ENCODE measurements around the gene SYNGAP1. TPM values are rescaled to one million over a fixed set of nuclear protein-coding genes. Genes with fewer than 3 reads are reported as not detected.

The SYNGAP1 gene
- total and polyA plus RNA-seq, 2 of the 4 experiments (the other 2 are of a cell fraction) = 1.4 to 17.0 TPM

GRCh38 chr6:33417903-33418689 lies 1.8 kb upstream of the SYNGAP1 start, which contains the start of gene CUTA:
TSS of gene CUTA (minus strand) at chr6:33418107. CDS start at chr6:33418000, 107 bp downstream.
- H3K4me2 ChIP-seq (ENCODE audit: low read depth, low read length) = peak within 1 kb of the TSS; percentile 98
- H3K27ac ChIP-seq (ENCODE audit: insufficient read depth, low read length) = peak within 1 kb of the TSS; percentile 98
- peak within 1 kb of the TSS; percentile 99 for H2AFZ ChIP-seq (replicated peaks; ENCODE audit: low read length, poor library complexity)
- in situ Hi-C loops (cut with MboI; ENCODE audit: low sequenced_read_pairs) = no loop called here
- H4K5ac ChIP-seq (ENCODE audit: low read depth, low read length) = peak within 1 kb of the TSS; percentile 93
- H3K9ac ChIP-seq (ENCODE audit: low read depth, low read length) = peak within 1 kb of the TSS; percentile 92
- ATAC-seq (ENCODE audit: low read depth) = peak; percentile 83
- no peaks in the 10 kb centered on the region for H3K9me3 ChIP-seq (ENCODE audit: control insufficient read depth, insufficient read depth, low read length)
- H2BK20ac ChIP-seq (ENCODE audit: low read depth, low read length) = peak within 1 kb of the TSS; percentile 77
- peak within 1 kb of the TSS; percentile 97 for H3K23ac ChIP-seq (ENCODE audit: low read depth, low read length)
- peaks cover 19% of the 10 kb centered on the region for H3K4me1 ChIP-seq (ENCODE audit: control insufficient read depth, insufficient read depth, low read length)
- peak within 1 kb of the TSS; percentile 63 for H3K4me3 ChIP-seq (ENCODE audit: insufficient read depth, low read depth, low read length)
- dilution Hi-C loops (cut with HindIII; ENCODE audit: low sequenced_read_pairs, unreplicated experiment) = no loop called here
- peaks cover 7% of the 10 kb centered on the region for H3K9me1 ChIP-seq (ENCODE audit: insufficient read depth, low read length)
- H3K56ac ChIP-seq (ENCODE audit: extremely low read depth, insufficient read depth, low read length) = peak within 1 kb of the TSS; percentile 99
- POLR2A ChIA-PET (ENCODE audit: unreplicated experiment) = interaction anchor here (0.5 kb wide), 1 partner anchor 213 kb away, joined by 6 read pairs; the partner anchor contains the start of gene HSD17B8
- DNase-seq = peak; percentile 100
- peak within 1 kb of the TSS; percentile 100 for H2AK9ac ChIP-seq (replicated peaks; ENCODE audit: low read depth, low read length, poor library complexity)
- no peaks in the 10 kb centered on the region for H3K27me3 ChIP-seq (ENCODE audit: control insufficient read depth, insufficient read depth, low read length)
- H3K4ac ChIP-seq (ENCODE audit: low read depth, low read length) = peak within 1 kb of the TSS; percentile 98
- no TSS peak for BruUV-seq (replicated peaks)
- peak within 1 kb of the TSS; percentile 99 for H2AK5ac ChIP-seq (ENCODE audit: low read depth, low read length)
- peak within 1 kb of the TSS; percentile 98; the same call in 2 of the 3 replicates for H2BK15ac ChIP-seq (ENCODE audit: low read depth, low read length)
- peaks cover 20 to 88% of the 10 kb centered on the region in 2 experiments for H3K79me1 ChIP-seq (ENCODE audit: low read depth in 1 of 2, low read length in 2 of 2)
- intact Hi-C loops (cut with micrococcal nuclease) = loop anchor here (2.0 to 5.0 kb wide), 3 partner anchors 27 to 121 kb away; partner anchors contain the start of genes KIFC1, RGL2 and TAPBP
- CTCF ChIA-PET = interaction anchor here (0.5 to 1.2 kb wide), 3 partner anchors 11 to 162 kb away, joined by 3 to 5 read pairs (median 3); no protein-coding TSS in a partner anchor
- H4K20me1 ChIP-seq (ENCODE audit: insufficient read depth, low read length) = peaks cover 19% of the 10 kb centered on the region
- peak within 1 kb of the TSS; percentile 95 for H2BK120ac ChIP-seq (ENCODE audit: low read depth, low read length)
- peaks cover 32% of the 10 kb centered on the region for H3K36me3 ChIP-seq (ENCODE audit: control insufficient read depth, insufficient read depth, low read length)
- 0% methylated on average over 13 of the region's 51 CpGs; no CpG with 5 or more reads in 1 of the 2 experiments for WGBS, 2 experiments (ENCODE audit: extremely low coverage in 2 of 2, insufficient read length in 1 of 2)
- peak within 1 kb of the TSS; percentile 97 to 98 for H4K8ac ChIP-seq (ENCODE audit: low read depth in 2 of 2, low read length in 2 of 2)
- H2BK5ac ChIP-seq (ENCODE audit: low read depth, low read length, poor library complexity, severe bottlenecking) = peak within 1 kb of the TSS; percentile 97
- peak within 1 kb of the TSS; percentile 94 for H3K18ac ChIP-seq (ENCODE audit: low read depth, low read length)
- H3K14ac ChIP-seq (replicated peaks; ENCODE audit: low read depth, low read length) = peak within 1 kb of the TSS; percentile 97
- peak within 1 kb of the TSS; percentile 96 for H4K91ac ChIP-seq (ENCODE audit: insufficient read depth, low read depth, low read length)
- TF ChIP-seq CTCF (conservative IDR thresholded peaks at IDR 0.05; ENCODE audit: low read depth, low read length) (peak; percentile 20; the same call in 1 of the 2 replicates), MXI1 (IDR thresholded peaks at IDR 0.05; ENCODE audit: borderline replicate concordance, low read depth, low read length) (peak; percentile 89), ELK1 (IDR thresholded peaks at IDR 0.05; ENCODE audit: borderline replicate concordance, low read depth, low read length) (no peak), RAD21 (IDR thresholded peaks at IDR 0.05; ENCODE audit: low read length) (no peak), CHD1 (IDR thresholded peaks at IDR 0.05; ENCODE audit: low read depth, low read length) (no peak), BHLHE40 (IDR thresholded peaks at IDR 0.05; ENCODE audit: low read depth, low read length) (peak; percentile 99), MAZ (IDR thresholded peaks at IDR 0.05; ENCODE audit: borderline replicate concordance, low read depth, low read length) (peak; percentile 43; the same call in 1 of the 2 replicates), NFE2L2 (IDR thresholded peaks at IDR 0.05; ENCODE audit: low read depth, low read length) (no peak), MAFK (IDR thresholded peaks at IDR 0.05; ENCODE audit: low read depth, low read length) (peak; percentile 47; the same call in 1 of the 2 replicates), RCOR1 (IDR thresholded peaks at IDR 0.05; ENCODE audit: insufficient replicate concordance, low read length) (peak; percentile 75), SMC3 (IDR thresholded peaks at IDR 0.05; ENCODE audit: low read depth, low read length) (no peak), RFX5 (IDR thresholded peaks at IDR 0.05; ENCODE audit: low read depth, low read length) (0 out of 2 replicates have a peak, but pooled peaks have one; percentile 24)
